ENCODE data around the gene HECW1. TPM values are rescaled to one million over a fixed set of nuclear protein-coding genes. Genes with fewer than 3 reads are reported as not detected.
"Not testable (repeated sequence)": the region's sequence is repeated elsewhere in the genome, so short reads cannot be mapped to it uniquely, and the experiment has no call there.

HECW1 gene
- total RNA-seq (ENCODE audit: unreplicated experiment): 0.15 TPM
- long read RNA-seq: 0 reads

GRCh38 chr7:43112459-43112940 lies at the start of gene HECW1:
HECW1 (plus strand) TSS chr7:43112647; CDS start chr7:43243906, 131,259 bp downstream.
- Mint-ChIP-seq H3K9me3 (ENCODE audit: unreplicated experiment) (no peaks in the 10 kb centered on the region), H3K36me3 (ENCODE audit: low read depth, unreplicated experiment) (no peaks in the 10 kb centered on the region), H3K4me1 (ENCODE audit: unreplicated experiment) (peaks cover 10% of the 10 kb centered on the region), H3K27me3 (ENCODE audit: unreplicated experiment) (peaks cover 15% of the 10 kb centered on the region), H3K27ac (ENCODE audit: unreplicated experiment) (no peak within 1 kb of the TSS), H3K4me3 (ENCODE audit: unreplicated experiment) (peak within 1 kb of the TSS; percentile 63)
- TF ChIP-seq CTCF (IDR thresholded peaks at IDR 0.05; ENCODE audit: unreplicated experiment): no peak
- peak; percentile 14 for DNase-seq (ENCODE audit: low spot score)

- TF ChIP-seq CTCF (IDR thresholded peaks at IDR 0.05; ENCODE audit: unreplicated experiment): peak; percentile 52
- Mint-ChIP-seq H3K36me3 (ENCODE audit: low read depth, unreplicated experiment) (no peaks in the 10 kb centered on the region), H3K9me3 (ENCODE audit: unreplicated experiment) (no peaks in the 10 kb centered on the region), H3K4me1 (ENCODE audit: unreplicated experiment) (peaks cover 24% of the 10 kb centered on the region), H3K4me3 (ENCODE audit: unreplicated experiment) (no peak overlapping the region), H3K27me3 (ENCODE audit: unreplicated experiment) (peaks cover 1% of the 10 kb centered on the region), H3K27ac (ENCODE audit: unreplicated experiment) (no peak overlapping the region)
- peak; percentile 44 for DNase-seq (ENCODE audit: low spot score)
Observed at GRCh38 chr7:43071604-43072003, 40.8 kb upstream of the HECW1 start.

GRCh38 chr7:43072530-43072929 lies 39.9 kb upstream of the HECW1 start:
- peak overlapping the region; percentile 57 for H3K27ac Mint-ChIP-seq (ENCODE audit: unreplicated experiment)
- H3K36me3 Mint-ChIP-seq (ENCODE audit: low read depth, unreplicated experiment): no peaks in the 10 kb centered on the region
- peaks cover 1% of the 10 kb centered on the region for H3K27me3 Mint-ChIP-seq (ENCODE audit: unreplicated experiment)
- DNase-seq (ENCODE audit: low spot score): no peak
- H3K9me3 Mint-ChIP-seq (ENCODE audit: unreplicated experiment): no peaks in the 10 kb centered on the region
- no peak for TF ChIP-seq CTCF (IDR thresholded peaks at IDR 0.05; ENCODE audit: unreplicated experiment)
- peaks cover 24% of the 10 kb centered on the region for H3K4me1 Mint-ChIP-seq (ENCODE audit: unreplicated experiment)
- no peak overlapping the region for H3K4me3 Mint-ChIP-seq (ENCODE audit: unreplicated experiment)

GRCh38 chr7:43073811-43074210 lies 38.6 kb upstream of the HECW1 start:
- not testable (repeated sequence) for H3K9me3 Mint-ChIP-seq (ENCODE audit: unreplicated experiment); H3K36me3 Mint-ChIP-seq (ENCODE audit: low read depth, unreplicated experiment); H3K4me3 Mint-ChIP-seq (ENCODE audit: unreplicated experiment); H3K27ac Mint-ChIP-seq (ENCODE audit: unreplicated experiment); H3K27me3 Mint-ChIP-seq (ENCODE audit: unreplicated experiment); DNase-seq (ENCODE audit: low spot score)
- H3K4me1 Mint-ChIP-seq (ENCODE audit: unreplicated experiment): peaks cover 24% of the 10 kb centered on the region

- H3K9me3 Mint-ChIP-seq (ENCODE audit: unreplicated experiment): no peaks in the 10 kb centered on the region
- H3K27me3 Mint-ChIP-seq (ENCODE audit: unreplicated experiment): peaks cover 1% of the 10 kb centered on the region
- H3K4me3 Mint-ChIP-seq (ENCODE audit: unreplicated experiment): no peak overlapping the region
- H3K4me1 Mint-ChIP-seq (ENCODE audit: unreplicated experiment): peaks cover 18% of the 10 kb centered on the region
- no peak overlapping the region for H3K27ac Mint-ChIP-seq (ENCODE audit: unreplicated experiment)
- no peak for TF ChIP-seq CTCF (IDR thresholded peaks at IDR 0.05; ENCODE audit: unreplicated experiment)
- no peak for DNase-seq (ENCODE audit: low spot score)
- no peaks in the 10 kb centered on the region for H3K36me3 Mint-ChIP-seq (ENCODE audit: low read depth, unreplicated experiment)
Observed at GRCh38 chr7:43076189-43076605, 36.2 kb upstream of the HECW1 start.
